Measurements from ENCODE around the gene OR10J1.
"Not testable (repeated sequence)": the region's sequence is repeated elsewhere in the genome, so short reads cannot be mapped to it uniquely, and the experiment has no call there.

The OR10J1 gene, protein sequence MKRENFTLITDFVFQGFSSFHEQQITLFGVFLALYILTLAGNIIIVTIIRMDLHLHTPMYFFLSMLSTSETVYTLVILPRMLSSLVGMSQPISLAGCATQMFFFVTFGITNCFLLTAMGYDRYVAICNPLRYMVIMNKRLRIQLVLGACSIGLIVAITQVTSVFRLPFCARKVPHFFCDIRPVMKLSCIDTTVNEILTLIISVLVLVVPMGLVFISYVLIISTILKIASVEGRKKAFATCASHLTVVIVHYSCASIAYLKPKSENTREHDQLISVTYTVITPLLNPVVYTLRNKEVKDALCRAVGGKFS

DNA sequence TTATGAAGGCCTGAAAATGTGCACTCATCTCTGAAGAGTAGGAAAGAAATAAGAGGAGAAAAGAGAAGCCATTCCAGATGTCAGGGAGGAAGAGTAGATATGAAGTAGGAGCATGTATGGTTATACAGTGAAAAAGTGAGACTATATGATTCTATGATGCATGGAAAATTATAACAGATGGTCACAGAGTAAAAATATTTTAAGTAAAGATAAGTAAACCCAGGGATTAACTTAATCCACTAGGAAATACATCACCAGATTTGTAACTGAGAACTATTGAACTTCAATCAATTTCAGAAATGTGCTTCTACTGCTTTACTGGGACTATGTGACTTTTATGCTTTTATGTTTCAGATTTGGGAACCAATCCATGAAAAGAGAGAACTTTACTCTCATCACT is at the start of gene OR10J1:
TSS of gene OR10J1 (plus strand) at position 301 of the 400 bp plus-strand sequence. CDS start at position 371, 70 bp downstream.
- no peak for DNase-seq

DNA sequence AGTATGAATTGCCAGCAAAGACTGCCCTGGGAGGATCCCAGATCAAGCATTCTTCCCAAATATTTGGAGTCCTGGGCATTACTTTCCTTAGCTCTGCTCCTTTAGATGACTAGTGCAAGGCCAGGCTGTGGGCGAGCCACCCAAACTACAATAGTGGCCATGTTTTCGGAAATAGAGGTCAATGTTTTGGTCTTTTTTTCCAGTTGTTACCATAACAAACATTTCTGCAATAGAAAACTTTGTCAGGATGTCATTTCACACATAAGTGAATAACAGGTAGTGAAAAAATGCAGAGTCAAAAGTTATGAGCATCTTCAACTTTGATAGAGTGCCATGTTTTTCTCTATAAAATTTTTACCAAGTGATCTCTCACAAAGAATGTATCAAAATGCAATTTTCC is 32.7 kb upstream of the OR10J1 start:
- DNase-seq, result no peak

DNA sequence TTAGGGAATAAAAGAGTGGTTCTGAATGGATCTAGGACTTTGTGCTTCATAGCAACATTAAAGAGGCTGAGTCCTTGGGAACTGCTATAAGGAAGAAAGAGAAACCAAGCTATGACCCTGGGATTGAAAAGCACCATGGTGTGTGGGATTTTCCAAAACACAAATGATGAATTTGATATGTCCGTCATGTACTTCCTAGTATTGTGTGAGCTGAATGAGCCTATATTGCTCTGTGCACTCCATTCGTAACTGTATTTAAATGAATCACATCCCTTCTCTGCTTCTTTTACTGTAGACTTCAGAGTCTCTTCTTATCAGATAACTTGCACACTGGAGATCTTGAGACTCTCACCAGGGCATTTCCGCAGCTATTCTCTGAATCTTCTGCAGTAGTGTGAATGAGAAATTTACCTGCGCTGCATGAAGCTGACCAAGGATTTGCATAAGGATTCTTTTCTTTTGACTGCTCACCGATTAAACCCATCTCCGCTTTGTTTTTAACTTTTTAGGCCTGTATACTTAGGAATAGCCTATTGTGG is 30.6 kb upstream of the OR10J1 start:
- no peak for DNase-seq

DNA sequence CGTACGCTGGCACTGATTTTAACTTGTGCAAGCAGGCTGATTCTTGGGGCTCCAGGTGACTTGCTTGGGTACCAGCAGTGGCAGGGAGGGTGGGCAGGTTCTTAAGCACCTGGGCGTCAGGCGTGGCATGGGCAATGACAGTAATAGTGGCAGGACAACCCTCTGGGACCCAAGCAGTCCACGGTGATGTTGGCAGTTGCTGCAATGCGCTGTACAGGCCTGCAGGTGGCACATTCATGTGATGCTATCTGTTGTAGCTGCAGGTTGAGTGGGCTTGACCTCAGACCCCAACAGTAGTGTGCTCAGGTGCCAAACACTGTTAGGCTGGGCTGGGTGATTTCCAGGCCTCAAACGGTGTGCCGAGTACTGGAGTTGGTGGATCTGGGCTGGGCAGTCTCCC is 17.7 kb upstream of the OR10J1 start:
- no peak for DNase-seq

DNA sequence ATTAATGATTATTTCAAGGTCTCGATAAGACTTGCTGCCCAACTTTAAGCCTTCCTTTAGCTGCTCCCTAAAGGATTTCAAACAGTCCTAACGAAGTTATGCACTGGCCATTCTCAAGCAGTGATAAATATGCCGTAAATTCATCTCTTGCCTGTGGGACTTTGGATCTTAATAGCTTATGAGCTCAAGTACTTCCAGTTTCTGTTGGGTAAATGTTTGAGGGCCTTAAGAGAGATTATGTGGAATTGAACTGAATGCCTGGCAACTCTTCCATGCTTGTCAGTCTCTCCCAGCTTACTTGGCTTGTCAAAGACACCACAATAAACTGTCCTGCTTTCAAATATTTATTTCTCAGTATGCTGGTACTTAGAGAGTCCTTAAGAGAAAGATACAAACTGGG is 11.0 kb upstream of the OR10J1 start:
- DNase-seq, result no peak

DNA sequence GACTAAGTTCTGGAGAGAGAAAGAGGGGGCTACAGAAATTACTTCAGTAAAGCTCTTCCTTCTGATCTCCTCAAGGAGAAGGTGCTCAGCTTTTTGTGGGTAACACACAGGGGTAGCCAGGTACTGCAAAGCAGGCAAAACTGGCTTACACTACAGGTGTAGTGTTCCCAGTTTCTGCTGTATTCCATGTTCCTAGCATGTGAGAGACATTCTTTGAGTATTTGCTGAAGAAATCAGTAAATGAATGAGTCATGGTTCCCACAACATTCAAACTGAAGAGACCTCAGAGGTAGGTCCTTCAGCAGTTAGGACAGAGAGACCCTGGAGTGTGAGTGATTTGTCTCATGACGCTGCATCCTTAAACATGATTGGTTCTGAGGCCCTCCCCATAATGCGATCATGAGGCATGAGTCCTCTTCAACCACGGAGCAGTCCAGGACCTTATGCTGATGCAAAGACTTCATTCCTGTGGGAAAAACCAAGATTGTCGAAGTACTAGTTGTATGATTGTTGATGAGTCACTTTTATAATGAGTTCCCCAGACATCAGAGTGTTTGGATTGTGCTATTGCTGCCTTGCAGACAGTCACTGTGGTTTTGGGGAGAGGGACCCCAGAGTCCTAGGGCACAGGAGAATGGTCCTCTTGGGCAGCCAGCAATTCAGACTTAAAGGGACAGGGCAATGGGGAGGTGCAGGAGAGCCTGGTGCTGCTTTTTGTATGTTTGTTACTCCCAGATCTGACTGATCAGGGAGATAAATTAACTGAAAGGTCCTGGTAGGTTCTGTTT is 10.3 kb upstream of the OR10J1 start:
- DNase-seq, result no peak

DNA sequence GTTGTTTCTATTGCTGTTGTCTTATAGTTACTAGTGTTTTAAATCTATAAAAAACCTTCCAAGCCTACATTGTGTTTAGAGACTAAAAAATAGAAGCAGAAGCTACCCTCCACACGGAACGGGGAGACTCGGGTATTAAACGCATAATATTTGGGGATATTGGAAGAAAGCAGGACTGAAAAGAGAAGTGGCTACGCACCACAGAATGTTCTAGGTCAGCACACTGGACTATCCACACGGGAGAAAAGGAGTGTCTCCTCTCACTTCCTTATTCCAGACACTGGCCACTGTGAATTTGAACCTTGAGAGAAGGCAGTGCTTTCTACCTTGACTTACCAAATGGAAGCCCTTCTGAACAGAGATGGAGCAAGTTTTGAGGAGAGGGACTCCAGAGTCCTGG is 8.5 kb upstream of the OR10J1 start:
- no peak for DNase-seq

DNA sequence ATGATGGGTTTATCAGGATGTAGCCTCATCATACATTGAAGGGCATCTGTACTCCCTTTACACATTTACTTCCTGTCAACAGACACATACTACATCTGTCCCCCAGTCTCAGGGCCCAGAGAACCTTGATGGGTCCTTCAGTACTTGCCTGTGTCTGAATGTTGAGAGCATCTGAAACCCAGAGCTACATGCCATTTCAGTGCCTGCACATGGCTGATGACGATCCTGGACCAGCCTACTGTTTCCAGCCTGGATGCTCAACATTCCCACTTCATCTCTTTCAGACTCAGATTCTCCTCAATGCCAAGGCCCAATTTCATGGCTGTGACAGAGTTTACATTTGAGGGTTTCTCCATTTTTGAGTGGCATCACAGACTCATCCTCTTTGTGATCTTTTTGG is 7.6 kb upstream of the OR10J1 start, which contains the start of gene OR10J4:
TSS of gene OR10J4 (plus strand) at position 301 of the 400 bp plus-strand sequence.
- no peak for DNase-seq

DNA sequence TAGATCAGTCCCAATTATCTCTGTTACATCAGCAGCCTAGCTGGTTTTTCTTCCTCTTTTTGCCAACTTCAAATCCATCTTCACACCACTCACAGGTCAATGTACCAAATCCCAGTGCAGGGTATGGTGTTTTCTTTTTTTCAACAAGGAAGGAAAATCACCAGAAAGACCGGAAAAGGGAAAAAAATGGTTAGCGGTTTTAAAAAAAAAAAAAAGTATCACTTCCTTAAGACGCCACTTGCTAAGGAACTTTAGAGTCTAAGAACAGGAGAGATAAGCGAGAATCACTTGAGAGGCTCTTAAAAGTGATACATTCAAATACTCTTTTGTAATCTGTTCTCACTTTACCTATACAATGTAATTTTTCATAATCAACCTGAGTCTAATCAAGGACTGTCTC is 3.1 kb upstream of the OR10J1 start:
- DNase-seq, result no peak

DNA sequence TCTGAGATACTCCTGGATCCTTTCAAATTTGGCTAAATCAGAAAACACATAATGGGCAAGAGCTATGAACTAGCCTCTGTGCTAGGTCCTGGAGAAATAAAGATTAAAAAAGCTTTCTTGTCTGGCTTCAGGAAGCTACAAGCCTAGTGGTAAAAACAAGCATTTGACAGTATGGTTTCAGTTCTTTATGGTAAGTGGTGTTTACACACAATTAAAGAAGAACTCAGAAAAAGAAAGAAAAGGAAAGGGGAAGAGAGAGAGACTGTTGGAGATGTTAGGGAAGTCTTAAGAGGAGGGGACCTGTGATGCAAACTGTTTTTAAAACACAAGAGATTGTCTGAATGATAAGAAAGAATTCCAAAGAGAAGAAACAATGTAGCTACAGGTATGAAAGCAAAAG is 1.8 kb downstream of the OR10J1 start:
- no peak for DNase-seq

DNA sequence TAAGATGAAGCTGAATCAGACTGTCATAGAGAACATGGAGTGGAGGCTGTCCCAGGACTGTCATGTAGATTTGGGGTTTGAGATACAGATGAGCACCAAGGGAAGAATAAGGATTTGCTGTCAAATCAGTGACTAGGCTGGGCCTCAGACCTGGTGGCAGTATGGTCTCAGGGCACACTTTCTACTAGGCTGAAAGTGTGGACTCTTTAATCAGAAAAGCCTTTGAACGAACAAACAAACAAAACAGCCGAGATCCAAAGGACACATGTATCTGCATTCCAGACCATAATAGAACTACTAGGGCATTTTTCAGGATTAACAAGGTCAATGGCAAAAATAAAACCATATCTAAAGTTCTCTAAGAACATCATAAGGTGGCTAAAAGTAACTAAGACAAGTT is 2.9 kb downstream of the OR10J1 start:
- DNase-seq, result no peak

DNA sequence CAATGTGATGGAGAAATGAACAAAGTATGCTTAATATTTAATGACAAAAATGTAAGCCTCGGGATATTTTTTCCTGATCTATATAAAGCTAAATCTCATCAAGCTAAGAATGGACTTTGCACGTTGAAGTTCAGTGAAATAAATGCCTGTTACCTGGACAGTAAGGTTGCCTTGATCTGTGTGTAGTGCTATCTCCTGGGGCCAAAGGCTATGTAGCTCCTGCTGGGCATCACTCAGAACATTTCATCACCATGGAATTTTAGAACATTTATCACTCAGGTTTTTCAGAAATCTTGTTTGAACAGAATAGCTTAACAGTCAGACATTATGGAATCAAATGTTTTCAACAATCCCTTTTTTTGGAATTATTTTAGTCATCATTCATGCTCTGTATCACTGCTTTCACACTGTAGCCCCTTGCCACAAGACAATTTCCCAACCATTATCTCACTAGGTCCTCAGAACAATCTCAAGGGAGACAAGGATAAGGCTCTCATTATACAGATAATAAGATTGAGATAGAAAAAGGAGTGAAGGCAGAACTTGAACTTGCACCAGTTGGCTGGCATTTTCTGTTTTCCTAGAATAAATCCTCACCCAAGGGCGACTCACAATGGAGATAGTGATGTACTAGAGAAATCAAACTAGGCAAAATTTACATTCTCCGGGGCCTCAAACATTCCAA is 3.7 kb downstream of the OR10J1 start:
- DNase-seq, result no peak

DNA sequence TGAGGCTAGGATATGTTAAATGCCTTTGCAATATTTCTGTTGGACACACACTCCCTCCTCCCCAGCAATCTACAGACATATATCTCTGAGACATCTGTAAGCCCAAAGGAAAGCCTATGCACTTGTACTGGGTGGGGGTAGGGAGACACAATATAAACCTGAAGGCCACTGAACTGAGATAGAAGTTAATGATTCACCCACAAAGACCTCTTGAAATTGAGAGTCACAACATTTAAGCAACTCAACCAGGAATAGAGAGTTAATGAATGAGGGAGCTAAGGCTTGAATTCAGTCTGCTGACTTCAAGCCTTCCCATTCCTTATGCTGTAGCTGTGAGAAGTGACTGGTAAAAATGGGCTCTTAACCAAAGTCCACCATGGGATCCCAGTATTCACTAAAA is 5.0 kb downstream of the OR10J1 start:
- no peak for DNase-seq

DNA sequence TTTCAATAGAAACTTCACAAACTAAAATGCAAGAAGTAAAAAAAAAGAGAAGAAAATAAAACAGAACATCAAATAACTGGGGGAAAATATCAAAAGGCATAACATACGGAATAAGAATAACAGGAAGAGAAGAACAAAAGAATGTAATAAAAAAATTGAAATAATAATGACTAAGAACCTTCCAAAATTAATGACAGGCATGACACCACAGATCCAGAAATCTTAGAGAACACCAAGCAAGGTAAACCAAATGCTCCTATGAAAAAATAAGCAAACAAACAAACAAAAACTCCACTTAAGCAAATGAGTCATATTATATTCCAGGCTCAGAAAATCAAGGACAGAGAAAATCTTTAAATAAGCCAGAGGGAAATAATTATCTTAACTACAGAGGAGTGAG is 8.7 kb downstream of the OR10J1 start:
- DNase-seq, result no peak

DNA sequence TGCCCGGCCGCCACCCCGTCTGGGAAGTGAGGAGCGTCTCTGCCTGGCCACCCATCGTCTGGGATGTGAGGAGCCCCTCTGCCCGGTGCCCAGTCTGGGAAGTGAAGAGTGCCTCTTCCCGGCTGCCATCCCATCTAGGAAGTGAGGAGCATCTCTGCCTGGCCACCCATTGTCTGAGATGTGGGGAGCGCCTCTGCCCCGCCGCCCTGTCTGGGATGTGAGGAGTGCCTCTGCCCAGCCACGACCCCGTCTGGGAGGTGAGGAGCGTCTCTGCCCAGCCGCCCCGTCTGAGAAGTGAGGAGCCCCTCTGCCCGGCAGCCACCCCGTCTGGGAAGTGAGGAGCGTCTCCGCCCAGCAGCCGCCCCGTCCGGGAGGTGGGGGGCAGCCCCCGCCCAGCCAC is 10.1 kb downstream of the OR10J1 start:
- not testable (repeated sequence) for DNase-seq

DNA sequence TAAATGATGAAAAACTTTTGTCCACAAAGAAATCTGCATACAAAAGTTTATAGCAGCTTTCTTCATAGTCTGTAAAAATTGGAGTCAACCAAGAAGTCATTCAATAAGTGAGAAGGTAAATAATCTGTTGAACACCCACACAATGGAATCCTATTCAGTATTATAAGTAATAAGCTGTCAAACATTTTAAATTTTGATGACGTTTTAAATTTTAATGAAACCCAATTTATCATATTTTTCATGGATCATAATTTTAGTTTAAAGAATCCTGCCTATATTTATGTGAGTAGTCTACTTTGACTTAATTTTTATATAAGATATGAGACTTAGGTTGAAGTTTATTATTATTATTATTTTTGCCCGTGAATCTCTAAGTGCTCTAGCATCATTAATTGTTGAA is 20.0 kb downstream of the OR10J1 start:
- DNase-seq, result no peak

DNA sequence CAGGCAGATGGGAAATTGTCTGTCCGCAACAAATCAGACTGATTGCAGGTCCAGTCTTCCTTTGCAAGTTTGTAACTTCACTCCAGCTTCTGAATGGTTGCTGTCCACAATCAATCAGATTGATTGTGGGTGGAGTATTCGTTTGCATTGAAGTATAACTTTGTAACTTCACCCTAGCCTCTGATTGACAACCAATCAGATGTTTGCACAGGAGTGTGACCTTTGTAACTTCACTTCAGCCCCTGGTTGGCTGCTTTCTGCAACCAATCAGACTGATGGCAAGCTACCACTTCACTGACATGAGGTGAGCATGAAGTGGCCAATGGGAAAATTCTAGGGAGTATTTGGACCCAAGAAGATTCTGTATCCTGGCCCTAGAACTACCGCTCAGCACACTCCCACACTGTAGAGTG is 25.7 kb downstream of the OR10J1 start:
- no peak for DNase-seq

DNA sequence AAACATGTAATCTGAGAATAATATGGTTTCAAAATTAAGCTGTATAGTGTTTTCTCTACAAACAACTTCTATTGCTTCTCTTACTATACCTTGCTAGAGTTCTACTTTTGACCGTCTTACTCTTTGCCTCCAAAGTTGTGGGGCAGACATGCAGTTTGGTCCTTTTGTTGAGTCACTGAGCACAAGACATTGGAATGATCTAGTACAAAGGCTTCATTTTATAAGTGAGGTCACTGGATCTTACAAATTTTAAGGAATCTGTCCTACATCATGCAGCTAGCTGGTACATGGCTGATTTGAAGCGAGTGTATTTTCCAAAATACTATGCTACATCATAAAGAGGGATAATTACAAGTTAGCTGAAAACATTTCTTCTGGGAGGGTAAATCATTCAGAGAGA is 28.8 kb downstream of the OR10J1 start:
- DNase-seq, result no peak

DNA sequence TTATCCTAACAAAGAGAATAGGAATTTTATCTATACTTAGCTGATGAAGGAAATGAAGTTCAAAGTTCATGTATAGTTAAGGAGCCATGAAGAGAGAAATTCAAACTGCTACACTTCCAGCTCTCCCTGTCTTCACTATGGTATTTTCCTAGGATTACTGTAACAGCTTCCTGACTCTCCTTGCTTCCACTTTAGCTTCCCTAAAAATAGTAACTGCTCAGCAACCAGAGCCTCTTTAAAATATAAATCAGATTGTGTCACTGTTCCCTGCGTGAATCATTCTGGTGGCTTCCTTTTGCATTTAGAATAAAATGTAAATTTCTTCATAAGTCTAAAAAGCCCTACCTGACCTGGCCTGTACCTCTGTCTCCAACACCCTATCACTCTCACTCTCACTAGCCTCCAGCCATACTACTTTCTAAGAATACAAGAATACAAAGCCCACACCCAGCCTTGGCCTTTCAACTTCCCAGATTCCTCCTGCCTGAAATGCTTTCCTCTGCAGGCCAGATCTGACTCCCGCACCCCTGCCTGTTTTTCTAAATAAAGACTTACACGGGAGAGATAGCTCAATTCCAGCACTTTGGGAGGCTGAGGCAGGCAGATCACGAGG is 30.5 kb downstream of the OR10J1 start:
- DNase-seq, result no peak

DNA sequence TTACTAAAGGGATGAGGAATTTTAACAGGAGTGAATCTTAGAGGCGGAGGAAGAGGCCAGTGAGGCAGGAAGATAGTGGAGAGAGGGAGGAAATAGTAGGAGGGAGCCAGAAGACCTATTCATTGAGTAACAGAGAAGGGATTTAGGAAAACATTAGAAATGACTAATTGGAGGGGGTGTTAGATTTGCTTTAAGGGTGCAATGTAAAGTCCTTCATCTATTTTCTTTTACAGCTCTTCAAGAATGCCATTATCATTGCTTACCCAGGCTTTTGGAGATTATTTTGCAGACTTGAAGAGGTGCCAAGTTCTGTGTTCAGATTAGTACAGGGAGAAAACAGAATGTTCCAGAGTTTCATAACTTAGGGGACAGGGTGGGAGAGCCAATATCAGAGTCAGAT is 33.8 kb downstream of the OR10J1 start:
- no peak for DNase-seq

DNA sequence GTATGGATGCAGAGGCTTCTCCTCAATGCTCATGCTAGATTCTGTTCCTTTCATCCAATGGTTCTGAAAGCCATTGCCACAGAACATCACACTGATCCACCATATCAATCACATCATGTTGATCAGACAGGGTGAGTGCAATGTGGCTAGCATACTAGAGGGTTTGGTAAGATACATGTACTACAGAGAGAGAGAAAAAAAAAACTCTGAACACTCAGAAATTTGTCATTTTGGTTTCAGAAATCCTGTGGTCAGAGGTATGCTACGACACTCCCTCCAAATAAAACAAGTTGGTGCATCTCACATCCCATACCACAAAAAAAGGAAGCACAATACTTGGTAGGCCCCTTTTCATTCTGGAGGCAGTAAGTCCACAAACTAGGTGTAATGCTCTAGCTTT is 35.4 kb downstream of the OR10J1 start:
- DNase-seq, result no peak

DNA sequence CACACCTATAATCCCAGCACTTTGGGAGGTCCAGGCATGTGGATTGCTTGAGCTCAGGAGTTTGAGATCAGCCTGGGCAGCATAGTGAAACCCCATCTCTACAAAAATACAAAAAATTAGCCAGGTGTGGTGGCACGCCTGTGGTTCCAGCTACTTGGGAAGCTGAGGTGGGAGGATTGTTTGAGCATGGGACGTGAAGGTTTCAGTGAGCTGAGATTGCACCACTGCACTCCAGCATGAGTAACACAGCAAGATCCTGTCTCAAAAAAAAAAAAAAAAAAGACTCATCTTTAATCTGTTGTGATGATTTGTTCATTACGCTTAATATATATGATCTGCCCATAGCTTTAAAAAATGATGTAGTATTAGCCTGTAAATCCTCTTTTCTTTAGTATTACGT is 44.0 kb downstream of the OR10J1 start:
- no peak for DNase-seq
